ENCODE measurements around the gene FILIP1.

- TF ChIP-seq CTCF (conservative IDR thresholded peaks at IDR 0.05) (no peak), ZFX (IDR thresholded peaks at IDR 0.05) (no peak)
Measured at GRCh38 chr6:75403563-75404080, 90.0 kb downstream of the FILIP1 start.
